Cortex of kidney (tissue), 1 donor: ENCODE results near the gene RBM33.

ENCODE experiments used
- DNase-seq: peaks from one replicate; lab custom pipeline; 2025; lab: John Stamatoyannopoulos, UW

Gene RBM33

GRCh38 chr7:155629171-155629570 is 15.3 kb upstream of the RBM33 start:
- no peak for DNase-seq

- DNase-seq = no peak
Measured at GRCh38 chr7:155631155-155631554, 13.3 kb upstream of the RBM33 start.

- DNase-seq = no peak
Measured at GRCh38 chr7:155635817-155636216, 8.6 kb upstream of the RBM33 start.

- no peak for DNase-seq
Measured at GRCh38 chr7:155637155-155637554, 7.3 kb upstream of the RBM33 start.

- no peak for DNase-seq
Measured at GRCh38 chr7:155638366-155638765, 6.1 kb upstream of the RBM33 start.

- DNase-seq = no peak
Measured at GRCh38 chr7:155639958-155640520, 4.4 kb upstream of the RBM33 start.

GRCh38 chr7:155640629-155641028 is 3.8 kb upstream of the RBM33 start:
- no peak for DNase-seq

- no peak for DNase-seq
Measured at GRCh38 chr7:155643804-155644177, 670 bp upstream of the RBM33 start.

- no peak for DNase-seq
Measured at GRCh38 chr7:155644971-155645509, 579 bp downstream of the RBM33 start.

- no peak for DNase-seq
Measured at GRCh38 chr7:155645662-155646061, 1.2 kb downstream of the RBM33 start.

GRCh38 chr7:155646669-155647068 is 2.2 kb downstream of the RBM33 start:
- DNase-seq = no peak

- no peak for DNase-seq
Measured at GRCh38 chr7:155647302-155647701, 2.8 kb downstream of the RBM33 start.

- DNase-seq = no peak
Measured at GRCh38 chr7:155647734-155648133, 3.3 kb downstream of the RBM33 start.

- DNase-seq = no peak
Measured at GRCh38 chr7:155648752-155649339, 4.4 kb downstream of the RBM33 start.

GRCh38 chr7:155649588-155649987 is 5.1 kb downstream of the RBM33 start:
- no peak for DNase-seq

GRCh38 chr7:155652156-155653114 is 8.0 kb downstream of the RBM33 start:
- DNase-seq = no peak

- DNase-seq = no peak
Measured at GRCh38 chr7:155653803-155654202, 9.3 kb downstream of the RBM33 start.

- no peak for DNase-seq
Measured at GRCh38 chr7:155656891-155657290, 12.4 kb downstream of the RBM33 start.

- DNase-seq = no peak
Measured at GRCh38 chr7:155660059-155660757, 15.7 kb downstream of the RBM33 start.

GRCh38 chr7:155660758-155661093 is 16.3 kb downstream of the RBM33 start:
- no peak for DNase-seq

GRCh38 chr7:155662343-155663043 is 18.0 kb downstream of the RBM33 start:
- DNase-seq = no peak

GRCh38 chr7:155663937-155664336 is 19.5 kb downstream of the RBM33 start:
- no peak for DNase-seq
